Activated T-cell treated with anti-CD3 and anti-CD28 coated beads for 48 hours (primary cell): ENCODE data around the gene NRP2.

Source experiments
- DNase-seq: peaks from one replicate; pipeline ENCODE4 v3.0.0-alpha.2; 2020; ENCODE audit warnings: low read depth

Gene NRP2

GRCh38 chr2:205686783-205687640 lies 4.7 kb downstream of the NRP2 start:
- DNase-seq, result no peak

GRCh38 chr2:205687641-205687956 lies 5.3 kb downstream of the NRP2 start:
- no peak for DNase-seq

GRCh38 chr2:205688417-205689200 lies 6.3 kb downstream of the NRP2 start:
- DNase-seq, result no peak

- DNase-seq, result no peak
Observed at GRCh38 chr2:205689820-205690219, 7.5 kb downstream of the NRP2 start.

GRCh38 chr2:205692104-205692503 lies 9.8 kb downstream of the NRP2 start:
- no peak for DNase-seq

GRCh38 chr2:205694256-205694655 lies 12.0 kb downstream of the NRP2 start:
- no peak for DNase-seq

GRCh38 chr2:205695460-205695991 lies 13.2 kb downstream of the NRP2 start:
- DNase-seq, result no peak

- DNase-seq, result no peak
Observed at GRCh38 chr2:205696331-205696926, 14.1 kb downstream of the NRP2 start.

- no peak for DNase-seq
Observed at GRCh38 chr2:205696927-205697441, 14.7 kb downstream of the NRP2 start.

- no peak for DNase-seq
Observed at GRCh38 chr2:205698286-205699268, 16.3 kb downstream of the NRP2 start.

GRCh38 chr2:205699515-205700289 lies 17.4 kb downstream of the NRP2 start:
- DNase-seq, result no peak

- no peak for DNase-seq
Observed at GRCh38 chr2:205700331-205701132, 18.2 kb downstream of the NRP2 start.

- DNase-seq, result no peak
Observed at GRCh38 chr2:205701509-205701908, 19.2 kb downstream of the NRP2 start.

GRCh38 chr2:205702576-205702975 lies 20.3 kb downstream of the NRP2 start:
- no peak for DNase-seq

GRCh38 chr2:205703471-205704126 lies 21.3 kb downstream of the NRP2 start:
- no peak for DNase-seq

- DNase-seq, result no peak
Observed at GRCh38 chr2:205704127-205704741, 21.9 kb downstream of the NRP2 start.

GRCh38 chr2:205705511-205706349 lies 23.4 kb downstream of the NRP2 start:
- DNase-seq, result no peak
